ENCODE measurements around the gene PRRT4.

DNA sequence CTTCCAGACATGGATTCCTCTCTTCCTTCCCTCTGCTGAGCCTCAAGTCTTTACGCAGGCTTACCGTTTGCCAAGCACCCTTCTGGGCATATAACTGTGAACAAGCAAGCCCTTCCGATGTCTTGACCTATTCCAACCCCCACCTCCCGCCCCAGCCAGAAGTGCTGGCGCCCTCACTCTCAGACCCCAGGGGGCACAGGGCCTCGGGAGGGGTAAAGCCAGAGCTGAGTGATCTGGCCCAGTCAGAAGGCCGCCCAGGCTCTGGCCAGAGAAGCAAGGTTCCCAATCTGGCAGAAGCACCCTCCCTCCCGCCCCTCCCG lies 1.2 kb downstream of the PRRT4 start:
- TF ChIP-seq, protein P1, sequence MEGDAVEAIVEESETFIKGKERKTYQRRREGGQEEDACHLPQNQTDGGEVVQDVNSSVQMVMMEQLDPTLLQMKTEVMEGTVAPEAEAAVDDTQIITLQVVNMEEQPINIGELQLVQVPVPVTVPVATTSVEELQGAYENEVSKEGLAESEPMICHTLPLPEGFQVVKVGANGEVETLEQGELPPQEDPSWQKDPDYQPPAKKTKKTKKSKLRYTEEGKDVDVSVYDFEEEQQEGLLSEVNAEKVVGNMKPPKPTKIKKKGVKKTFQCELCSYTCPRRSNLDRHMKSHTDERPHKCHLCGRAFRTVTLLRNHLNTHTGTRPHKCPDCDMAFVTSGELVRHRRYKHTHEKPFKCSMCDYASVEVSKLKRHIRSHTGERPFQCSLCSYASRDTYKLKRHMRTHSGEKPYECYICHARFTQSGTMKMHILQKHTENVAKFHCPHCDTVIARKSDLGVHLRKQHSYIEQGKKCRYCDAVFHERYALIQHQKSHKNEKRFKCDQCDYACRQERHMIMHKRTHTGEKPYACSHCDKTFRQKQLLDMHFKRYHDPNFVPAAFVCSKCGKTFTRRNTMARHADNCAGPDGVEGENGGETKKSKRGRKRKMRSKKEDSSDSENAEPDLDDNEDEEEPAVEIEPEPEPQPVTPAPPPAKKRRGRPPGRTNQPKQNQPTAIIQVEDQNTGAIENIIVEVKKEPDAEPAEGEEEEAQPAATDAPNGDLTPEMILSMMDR (IDR thresholded peaks at IDR 0.05): no peak
- no peak for TF ChIP-seq EP300 (IDR thresholded peaks at IDR 0.05)

Measured in gastroesophageal sphincter (tissue), 3 donors.